ENCODE data around the gene POLD2.

- TF ChIP-seq YY1 (IDR thresholded peaks at IDR 0.05; ENCODE audit: insufficient read depth, insufficient read length) (no peak), ZNF274 (IDR thresholded peaks at IDR 0.05; ENCODE audit: low read depth, low read length) (no peak), SUZ12 (IDR thresholded peaks at IDR 0.05; ENCODE audit: extremely low read depth, insufficient read depth, insufficient read length) (no peak)
Observed at GRCh38 chr7:44094883-44095592, 28.3 kb downstream of the POLD2 start.

Measured in NT2/D1 (cell line).